Measurements from ENCODE around the gene HCST. TPM values are rescaled to one million over a fixed set of nuclear protein-coding genes. Genes with fewer than 3 reads are reported as not detected.
"Not testable (repeated sequence)": the region's sequence is repeated elsewhere in the genome, so short reads cannot be mapped to it uniquely, and the experiment has no call there.

The HCST gene
- total and polyA plus RNA-seq, 9 donors, result 0.92 to 9.2 (median 5.6) TPM

- 68 to 76% (median 74%) methylated on average over 9 of the region's 9 CpGs for WGBS, 3 donors
- no peak for DNase-seq
- Histone ChIP-seq H3K27me3 (no peaks in the 10 kb centered on the region), H3K27ac (no peak within 1 kb of the TSS), H3K4me1 (ENCODE audit: insufficient read depth) (peaks cover 3% of the 10 kb centered on the region), H3K36me3 (no peaks in the 10 kb centered on the region), H3K4me3 (no peak within 1 kb of the TSS), H3K9me3 (no peaks in the 10 kb centered on the region)
- intact Hi-C loops (cut with DNase I), result no loop called here
- TF ChIP-seq CTCF (IDR thresholded peaks at IDR 0.05) (no peak), EP300 (IDR thresholded peaks at IDR 0.05) (no peak), POLR2A (IDR thresholded peaks at IDR 0.05) (no peak)
Measured at GRCh38 chr19:35908010-35908441, 5.7 kb downstream of the HCST start, which contains the start of gene TYROBP. TSS of gene TYROBP (minus strand) at chr19:35908295. CDS start at chr19:35908228, 67 bp downstream.

- intact Hi-C loops (cut with DNase I), result no loop called here
- Histone ChIP-seq H3K27ac (no peak overlapping the region), H3K9me3 (no peaks in the 10 kb centered on the region), H3K4me3 (no peak overlapping the region), H3K4me1 (ENCODE audit: insufficient read depth) (peaks cover 3% of the 10 kb centered on the region), H3K36me3 (no peaks in the 10 kb centered on the region), H3K27me3 (no peaks in the 10 kb centered on the region)
- TF ChIP-seq EP300 (IDR thresholded peaks at IDR 0.05), result no peak
- TF ChIP-seq CTCF (IDR thresholded peaks at IDR 0.05), result no peak
- TF ChIP-seq POLR2A (IDR thresholded peaks at IDR 0.05), result no peak
- DNase-seq, result no peak
- WGBS, 3 donors, result 64 to 75% (median 69%) methylated on average over 10 of the region's 10 CpGs
Measured at GRCh38 chr19:35908973-35909683, 6.8 kb downstream of the HCST start.

- no peak overlapping the region for H3K27ac ChIP-seq
- WGBS, 3 donors, result 58 to 68% (median 62%) methylated on average over 6 of the region's 6 CpGs
- intact Hi-C loops (cut with DNase I), result no loop called here
- peaks cover 3% of the 10 kb centered on the region for H3K4me1 ChIP-seq (ENCODE audit: insufficient read depth)
- DNase-seq, result no peak
- H3K4me3 ChIP-seq, result no peak overlapping the region
- TF ChIP-seq POLR2A (IDR thresholded peaks at IDR 0.05) (no peak), EP300 (IDR thresholded peaks at IDR 0.05) (no peak), CTCF (IDR thresholded peaks at IDR 0.05) (no peak)
- no peaks in the 10 kb centered on the region for H3K36me3 ChIP-seq
- no peaks in the 10 kb centered on the region for H3K27me3 ChIP-seq
- H3K9me3 ChIP-seq, result no peaks in the 10 kb centered on the region
Measured at GRCh38 chr19:35909684-35910035, 7.3 kb downstream of the HCST start.

GRCh38 chr19:35910355-35910754 lies 8.0 kb downstream of the HCST start:
- H3K4me3 ChIP-seq; H3K4me1 ChIP-seq (ENCODE audit: insufficient read depth); DNase-seq; intact Hi-C loops (cut with DNase I); H3K36me3 ChIP-seq; H3K27me3 ChIP-seq; H3K9me3 ChIP-seq; H3K27ac ChIP-seq: not testable (repeated sequence)
- 87 to 89% (median 88%) methylated on average over 14 of the region's 14 CpGs for WGBS, 3 donors

GRCh38 chr19:35911173-35911572 lies 8.8 kb downstream of the HCST start:
- 44 to 49% (median 46%) methylated on average over 3 of the region's 3 CpGs for WGBS, 3 donors
- Histone ChIP-seq H3K27ac (no peak overlapping the region), H3K27me3 (no peaks in the 10 kb centered on the region), H3K36me3 (no peaks in the 10 kb centered on the region), H3K4me1 (ENCODE audit: insufficient read depth) (peaks cover 3% of the 10 kb centered on the region), H3K9me3 (no peaks in the 10 kb centered on the region), H3K4me3 (no peak overlapping the region)
- intact Hi-C loops (cut with DNase I), result no loop called here
- no peak for DNase-seq
- TF ChIP-seq CTCF (IDR thresholded peaks at IDR 0.05) (no peak), EP300 (IDR thresholded peaks at IDR 0.05) (no peak), POLR2A (IDR thresholded peaks at IDR 0.05) (no peak)

All from ovary (tissue), 9 donors.